Placental epithelial cell (primary cell): ENCODE results near the gene PAPPA2. TPM values are rescaled to one million over a fixed set of nuclear protein-coding genes. Genes with fewer than 3 reads are reported as not detected.

Experiments used
- total RNA-seq: library from RNA; depleted of rRNA; stranded (reverse); fragments of >200 nt; gene quantifications from 2 replicates; pipeline ENCODE4 v1.2.3, GENCODE V29; 2012

Gene PAPPA2, protein sequence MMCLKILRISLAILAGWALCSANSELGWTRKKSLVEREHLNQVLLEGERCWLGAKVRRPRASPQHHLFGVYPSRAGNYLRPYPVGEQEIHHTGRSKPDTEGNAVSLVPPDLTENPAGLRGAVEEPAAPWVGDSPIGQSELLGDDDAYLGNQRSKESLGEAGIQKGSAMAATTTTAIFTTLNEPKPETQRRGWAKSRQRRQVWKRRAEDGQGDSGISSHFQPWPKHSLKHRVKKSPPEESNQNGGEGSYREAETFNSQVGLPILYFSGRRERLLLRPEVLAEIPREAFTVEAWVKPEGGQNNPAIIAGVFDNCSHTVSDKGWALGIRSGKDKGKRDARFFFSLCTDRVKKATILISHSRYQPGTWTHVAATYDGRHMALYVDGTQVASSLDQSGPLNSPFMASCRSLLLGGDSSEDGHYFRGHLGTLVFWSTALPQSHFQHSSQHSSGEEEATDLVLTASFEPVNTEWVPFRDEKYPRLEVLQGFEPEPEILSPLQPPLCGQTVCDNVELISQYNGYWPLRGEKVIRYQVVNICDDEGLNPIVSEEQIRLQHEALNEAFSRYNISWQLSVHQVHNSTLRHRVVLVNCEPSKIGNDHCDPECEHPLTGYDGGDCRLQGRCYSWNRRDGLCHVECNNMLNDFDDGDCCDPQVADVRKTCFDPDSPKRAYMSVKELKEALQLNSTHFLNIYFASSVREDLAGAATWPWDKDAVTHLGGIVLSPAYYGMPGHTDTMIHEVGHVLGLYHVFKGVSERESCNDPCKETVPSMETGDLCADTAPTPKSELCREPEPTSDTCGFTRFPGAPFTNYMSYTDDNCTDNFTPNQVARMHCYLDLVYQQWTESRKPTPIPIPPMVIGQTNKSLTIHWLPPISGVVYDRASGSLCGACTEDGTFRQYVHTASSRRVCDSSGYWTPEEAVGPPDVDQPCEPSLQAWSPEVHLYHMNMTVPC (N-terminal part only)
- total RNA-seq = under 0.01 and 1.1 TPM in 2 replicates

DNA sequence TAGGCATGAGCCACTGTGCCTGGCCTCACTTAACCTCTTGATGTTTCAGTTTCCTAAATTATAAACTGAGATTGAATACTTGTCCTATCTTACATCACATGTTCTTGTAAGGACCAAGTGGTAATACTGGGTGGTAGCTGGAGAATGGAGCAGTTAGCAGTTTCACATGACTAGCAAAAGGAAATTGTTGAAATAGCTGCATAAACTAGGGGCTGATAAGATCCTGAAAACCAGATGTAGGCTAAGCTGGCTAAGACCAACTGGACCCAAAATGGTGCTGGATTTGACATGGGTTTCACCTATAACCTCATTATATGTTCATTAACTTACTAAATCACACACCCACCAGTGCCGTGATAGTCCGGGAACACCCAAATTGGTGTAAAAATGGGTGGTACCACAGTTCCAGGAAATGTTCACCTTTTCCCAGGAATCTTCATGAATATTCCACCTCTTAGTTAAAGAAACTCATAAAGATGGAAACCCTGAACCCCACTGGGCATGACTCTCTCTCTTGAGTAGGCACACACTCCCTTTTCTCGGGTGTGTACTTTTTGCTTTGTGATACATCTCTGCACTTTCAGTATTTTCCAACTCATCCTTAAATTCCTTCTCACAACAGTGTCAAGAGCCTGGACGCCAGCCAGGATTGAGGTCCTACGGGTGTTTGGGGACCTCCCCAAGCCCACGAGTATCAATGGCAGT lies at the start of gene PAPPA2:
PAPPA2 (plus strand) TSS at position 502 of the 705 bp plus-strand sequence. CDS start 93,148 bp downstream, outside the sequence.

